SK-N-SH (cell line): Measurements from ENCODE around the gene PLEKHM2. TPM values are rescaled to one million over a fixed set of nuclear protein-coding genes. Genes with fewer than 3 reads are reported as not detected.

Source experiments
- CTCF ChIA-PET: fragments of 300-600, 350-600 bp; formaldehyde crosslinking; extraction: SDS; loops from one replicate; lab custom pipeline; 2021; lab: Yijun Ruan, JAX
- POLR2A ChIA-PET: fragments of 350-600 bp; sonication (Branson Sonifier 250); formaldehyde crosslinking; extraction: SDS; loops from one replicate; lab custom pipeline; 2020; ENCODE audit warnings: antibody characterized with exemption, inconsistent platforms; lab: Yijun Ruan, JAX
- DNase-seq: peaks from one replicate; pipeline ENCODE4 v3.0.0; 2012
- H2AFZ ChIP-seq: fragments of 200-600 bp; sonication (generic); 2 replicates; pipeline ENCODE4 v1.8.1; 2016; ENCODE audit warnings: antibody characterized with exemption, mild to moderate bottlenecking, low read depth
- H3F3A ChIP-seq: fragments of 200-600 bp; sonication (generic); replicated peaks from 2 replicates; pipeline ENCODE3; 2016; ENCODE audit warnings: antibody characterized with exemption, mild to moderate bottlenecking; ENCODE audit not compliant: insufficient read depth
- H3K27ac ChIP-seq, 2 experiments: fragments of 200-500 bp in 1 of 2; fragments of 200-600 bp in 1 of 2; sonication (Bioruptor generic) in 1 of 2; sonication (generic), shearing (Covaris generic) in 1 of 2; 2 replicates each; pipeline versions ENCODE4 v1.5.1 to v1.6.1; 2014 to 2016; ENCODE audit warnings: low read depth in 2 of 2, inconsistent platforms in 1 of 2, low read length in 1 of 2, mild to moderate bottlenecking in 1 of 2, mixed read lengths in 1 of 2
- H3K27me3 ChIP-seq: fragments of 200-600 bp; sonication (generic), shearing (Covaris generic); 2 replicates; pipeline ENCODE4 v1.6.1; 2016; ENCODE audit warnings: mixed run types; ENCODE audit not compliant: insufficient read depth
- H3K36me3 ChIP-seq, 2 experiments: fragments of 200-500 bp in 1 of 2; fragments of 200-600 bp in 1 of 2; sonication (Bioruptor generic) in 1 of 2; sonication (generic) in 1 of 2; replicated peaks in 1 of 2; 2 replicates each; pipeline versions ENCODE3 to v1.5.1; 2014 to 2016; ENCODE audit warnings: low read length in 1 of 2, mild to moderate bottlenecking in 1 of 2; ENCODE audit not compliant: insufficient read depth in 2 of 2, control insufficient read depth in 1 of 2
- H3K4me1 ChIP-seq, 2 experiments: fragments of 200-500 bp in 1 of 2; fragments of 200-600 bp in 1 of 2; sonication (Bioruptor generic) in 1 of 2; sonication (generic), shearing (Covaris generic) in 1 of 2; 2 replicates each; pipeline versions ENCODE4 v1.5.1 to v1.6.1; 2014 to 2016; ENCODE audit warnings: low read depth in 1 of 2, low read length in 1 of 2, mixed run types in 1 of 2; ENCODE audit not compliant: insufficient read depth in 2 of 2, control insufficient read depth in 1 of 2
- H3K4me2 ChIP-seq: fragments of 200-600 bp; sonication (generic), shearing (Covaris generic); 2 replicates; pipeline ENCODE4 v1.6.1; 2017; ENCODE audit warnings: mixed run types
- H3K4me3 ChIP-seq, 2 experiments: fragments of 200-500 bp in 1 of 2; fragments of 200-600 bp in 1 of 2; sonication (Bioruptor generic) in 1 of 2; sonication (generic), shearing (Covaris generic) in 1 of 2; 2 replicates each; pipeline versions ENCODE4 v1.5.1 to v1.8.1; 2014 to 2016; ENCODE audit warnings: low read depth in 2 of 2, inconsistent platforms in 1 of 2, low read length in 1 of 2, mild to moderate bottlenecking in 1 of 2, mixed read lengths in 1 of 2, moderate library complexity in 1 of 2
- H3K79me2 ChIP-seq: fragments of 200-600 bp; sonication (generic); 2 replicates; pipeline ENCODE4 v1.8.1; 2017; ENCODE audit warnings: mild to moderate bottlenecking; ENCODE audit not compliant: insufficient read depth
- H3K9ac ChIP-seq: fragments of 200-600 bp; sonication (generic); 2 replicates; pipeline ENCODE4 v1.6.1; 2017; ENCODE audit warnings: mixed run types
- H3K9me2 ChIP-seq: fragments of 200-600 bp; sonication (generic); 2 replicates; pipeline ENCODE4 v1.6.1; 2017; ENCODE audit warnings: mixed run types
- H3K9me3 ChIP-seq: fragments of 200-600 bp; sonication (generic); 2 replicates; pipeline ENCODE4 v1.6.1; 2017; ENCODE audit warnings: mixed run types, mild to moderate bottlenecking, moderate library complexity
- H4K20me1 ChIP-seq: fragments of 200-600 bp; sonication (generic); 2 replicates; pipeline ENCODE4 v1.6.1; 2017; ENCODE audit warnings: mild to moderate bottlenecking, mixed run types; ENCODE audit not compliant: insufficient read depth
- CHD2 ChIP-seq: fragments of 150-350 bp; IDR thresholded peaks from 2 replicates; pipeline ENCODE4 v1.6.1; 2018; ENCODE audit warnings: low read length; ENCODE audit not compliant: partially characterized antibody
- CTCF ChIP-seq: fragments of 200-600 bp; sonication (generic); IDR thresholded peaks from 2 replicates; pipeline ENCODE4 v1.6.1; 2017; ENCODE audit warnings: antibody characterized with exemption, mild to moderate bottlenecking, moderate library complexity
- ELF1 ChIP-seq: IDR thresholded peaks from 2 replicates; pipeline ENCODE4 v1.4.0; 2012
- EZH2phosphoT487 ChIP-seq: fragments of 200-600 bp; sonication (generic); IDR thresholded peaks from 2 replicates; pipeline ENCODE4 v1.6.1; 2017; ENCODE audit warnings: low read depth, mixed run types, mild to moderate bottlenecking, antibody characterized with exemption, moderate library complexity, borderline replicate concordance
- FOSL2 ChIP-seq: IDR thresholded peaks from 2 replicates; pipeline ENCODE4 v1.4.0; 2012; ENCODE audit warnings: low read depth, mild to moderate bottlenecking, moderate library complexity, borderline replicate concordance
- FOXM1 ChIP-seq: IDR thresholded peaks from 2 replicates; pipeline ENCODE4 v1.4.0; 2012; ENCODE audit warnings: low read depth, mild to moderate bottlenecking
- IRF3 ChIP-seq: fragments of 150-350 bp; IDR thresholded peaks from 2 replicates; pipeline ENCODE4 v1.6.1; 2016; ENCODE audit warnings: mild to moderate bottlenecking, low read depth, low read length
- MAX ChIP-seq: IDR thresholded peaks from 2 replicates; pipeline ENCODE4 v1.4.0; 2012; ENCODE audit warnings: low read depth
- MEF2A ChIP-seq: IDR thresholded peaks from 2 replicates; pipeline ENCODE4 v1.4.0; 2012; ENCODE audit warnings: low read depth, borderline replicate concordance
- NFIC ChIP-seq: IDR thresholded peaks from 2 replicates; pipeline ENCODE4 v1.4.0; 2012; ENCODE audit warnings: borderline replicate concordance
- POLR2AphosphoS5 ChIP-seq: IDR thresholded peaks from 2 replicates; pipeline ENCODE4 v1.6.1; 2012; ENCODE audit warnings: low read depth, low read length
- RCOR1 ChIP-seq: fragments of 150-350 bp; IDR thresholded peaks from 2 replicates; pipeline ENCODE4 v1.6.1; 2017; ENCODE audit warnings: antibody characterized with exemption, low read length
- RFX5 ChIP-seq: IDR thresholded peaks from 2 replicates; pipeline ENCODE4 v1.6.1; 2012; ENCODE audit warnings: mild to moderate bottlenecking, improper control_type of control experiment, low read length
- TAF1 ChIP-seq: IDR thresholded peaks from 2 replicates; pipeline ENCODE4 v1.6.1; 2012; ENCODE audit warnings: low read depth, mild to moderate bottlenecking, low read length, moderate library complexity, borderline replicate concordance
- WGBS: methylation state at CpG from one replicate; pipeline ENCODE4 v1.1.6; 2017; ENCODE audit warnings: low lambda C conversion rate; 5-methylcytosine and 5-hydroxymethylcytosine counted together
- polyA plus RNA-seq, 3 experiments: library from polyadenylated mRNA; depleted of rRNA; stranded (reverse); fragments of >200 nt; gene quantifications; 2 replicates each; pipeline ENCODE4 v1.2.3, GENCODE V29; 2012
- TF ChIP-seq, protein P1 (sequence below): IDR thresholded peaks from 2 replicates; pipeline ENCODE4 v1.4.0; 2012; ENCODE audit warnings: low read depth, borderline replicate concordance
- TF ChIP-seq, protein P2 (sequence below): fragments of 150-350 bp; IDR thresholded peaks from 2 replicates; pipeline ENCODE4 v1.6.1; 2017; ENCODE audit warnings: antibody characterized with exemption, low read length, low read depth, borderline replicate concordance

The PLEKHM2 gene
- polyA plus RNA-seq, 1 of the 3 experiments (the other 2 are of a cell fraction), result 38.9 TPM

- H2AFZ ChIP-seq, result no peak overlapping the region
- CTCF ChIA-PET, result no interaction called here
Observed at GRCh38 chr1:15640667-15641066, 43.5 kb upstream of the PLEKHM2 start.

DNA sequence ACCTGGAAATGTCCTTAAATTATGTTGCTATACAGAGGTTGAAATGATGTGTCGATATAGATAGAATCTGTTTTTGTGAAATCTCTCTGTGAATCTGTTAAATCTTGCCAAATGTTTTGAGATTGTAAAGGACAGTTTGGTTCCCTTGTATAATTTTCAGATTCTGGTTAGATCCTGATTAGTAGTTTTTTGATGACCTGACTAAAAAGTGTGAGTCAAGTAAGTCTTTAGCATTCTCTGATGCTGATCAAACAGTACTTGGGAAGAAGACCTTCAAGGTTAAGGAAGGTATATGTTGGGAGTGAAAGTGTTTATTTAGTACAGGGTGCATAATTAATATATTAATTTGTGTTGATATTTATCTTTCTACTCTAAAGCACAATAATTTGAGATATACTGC, 34.2 kb upstream of the PLEKHM2 start:
- no peaks in the 10 kb centered on the region for H3K27me3 ChIP-seq
- H2AFZ ChIP-seq, result no peak overlapping the region
- H4K20me1 ChIP-seq, result no peaks in the 10 kb centered on the region
- CTCF ChIA-PET, result no interaction called here
- H3K9me2 ChIP-seq, result no peaks in the 10 kb centered on the region
- no peaks in the 10 kb centered on the region; the same call in 1 of the 2 replicates for H3K79me2 ChIP-seq
- no peak for TF ChIP-seq IRF3
- H3K9me3 ChIP-seq, result no peaks in the 10 kb centered on the region
- WGBS, result 95% methylated on average over 1 of the region's 1 CpG
- H3K27ac ChIP-seq, result no peak overlapping the region
- POLR2A ChIA-PET, result no interaction called here
- peaks cover 4% of the 10 kb centered on the region for H3F3A ChIP-seq
- H3K4me1 ChIP-seq, result no peaks in the 10 kb centered on the region
- no peak overlapping the region for H3K9ac ChIP-seq
- no peak overlapping the region for H3K4me3 ChIP-seq
- no peak overlapping the region for H3K4me2 ChIP-seq
- peaks cover 9 to 50% of the 10 kb centered on the region in 2 experiments for H3K36me3 ChIP-seq
- DNase-seq, result no peak

More at GRCh38 chr1:15640667-15641066, 43.5 kb upstream of the PLEKHM2 start:
- Histone ChIP-seq H3K4me3 (no peak overlapping the region), H3K9ac (no peak overlapping the region), H3K27me3 (no peaks in the 10 kb centered on the region), H3K4me1 (no peaks in the 10 kb centered on the region), H3K9me3 (no peaks in the 10 kb centered on the region), H3K27ac (no peak overlapping the region), H4K20me1 (no peaks in the 10 kb centered on the region), H3K4me2 (no peak overlapping the region), H3K36me3 (peaks cover 39 to 52% of the 10 kb centered on the region in 2 experiments), H3K79me2 (0 out of 2 replicates have a peak, but pooled peaks cover 2% of the 10 kb centered on the region), H3F3A (peaks cover 4% of the 10 kb centered on the region), H3K9me2 (no peaks in the 10 kb centered on the region)
- TF ChIP-seq CTCF (no peak), TAF1 (no peak), POLR2AphosphoS5 (no peak), RCOR1 (no peak), FOSL2 (no peak), EZH2phosphoT487 (no peak), CHD2 (no peak)
- whole genome bisulfite sequencing, result 89% methylated on average over 3 of the region's 3 CpGs
- POLR2A ChIA-PET, result no interaction called here
- DNase-seq, result no peak

DNA sequence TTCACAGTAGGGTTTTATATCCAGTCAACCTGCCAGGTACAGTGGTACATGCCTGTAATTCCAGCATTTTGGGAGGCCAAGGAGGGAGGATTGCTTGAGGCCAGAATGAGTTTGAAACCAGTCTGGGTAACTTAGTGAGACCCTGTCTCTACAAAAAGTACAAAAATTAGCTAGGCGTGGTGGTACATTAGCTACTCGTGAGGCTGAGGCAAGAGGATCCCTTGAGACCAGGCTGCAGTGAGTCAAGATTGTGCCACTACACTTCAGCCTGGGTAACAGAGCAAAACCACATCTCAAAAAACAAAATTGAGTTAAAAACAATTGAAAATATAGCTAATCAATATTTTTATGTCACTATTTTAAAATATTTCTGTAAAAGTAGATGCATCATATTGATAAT, 33.7 kb upstream of the PLEKHM2 start:
- Histone ChIP-seq H3K9me3 (no peaks in the 10 kb centered on the region), H3K4me1 (no peaks in the 10 kb centered on the region), H4K20me1 (no peaks in the 10 kb centered on the region), H3F3A (peaks cover 7% of the 10 kb centered on the region), H3K27ac (no peak overlapping the region), H3K36me3 (peaks cover 7 to 55% of the 10 kb centered on the region in 2 experiments), H3K9ac (no peak overlapping the region), H2AFZ (no peak overlapping the region), H3K27me3 (no peaks in the 10 kb centered on the region), H3K4me3 (no peak overlapping the region), H3K79me2 (no peaks in the 10 kb centered on the region; the same call in 1 of the 2 replicates), H3K4me2 (no peak overlapping the region), H3K9me2 (no peaks in the 10 kb centered on the region)
- 94% methylated on average over 2 of the region's 2 CpGs for WGBS
- ChIA-PET CTCF (no interaction called here), POLR2A (no interaction called here)
- no peak for DNase-seq
- TF ChIP-seq MAX (no peak), MEF2A (no peak), NFIC (no peak), EZH2phosphoT487 (no peak), FOXM1 (no peak), RFX5 (no peak), ELF1 (no peak)
- TF ChIP-seq, protein P1, sequence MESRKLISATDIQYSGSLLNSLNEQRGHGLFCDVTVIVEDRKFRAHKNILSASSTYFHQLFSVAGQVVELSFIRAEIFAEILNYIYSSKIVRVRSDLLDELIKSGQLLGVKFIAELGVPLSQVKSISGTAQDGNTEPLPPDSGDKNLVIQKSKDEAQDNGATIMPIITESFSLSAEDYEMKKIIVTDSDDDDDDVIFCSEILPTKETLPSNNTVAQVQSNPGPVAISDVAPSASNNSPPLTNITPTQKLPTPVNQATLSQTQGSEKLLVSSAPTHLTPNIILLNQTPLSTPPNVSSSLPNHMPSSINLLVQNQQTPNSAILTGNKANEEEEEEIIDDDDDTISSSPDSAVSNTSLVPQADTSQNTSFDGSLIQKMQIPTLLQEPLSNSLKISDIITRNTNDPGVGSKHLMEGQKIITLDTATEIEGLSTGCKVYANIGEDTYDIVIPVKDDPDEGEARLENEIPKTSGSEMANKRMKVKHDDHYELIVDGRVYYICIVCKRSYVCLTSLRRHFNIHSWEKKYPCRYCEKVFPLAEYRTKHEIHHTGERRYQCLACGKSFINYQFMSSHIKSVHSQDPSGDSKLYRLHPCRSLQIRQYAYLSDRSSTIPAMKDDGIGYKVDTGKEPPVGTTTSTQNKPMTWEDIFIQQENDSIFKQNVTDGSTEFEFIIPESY, result no peak
- TF ChIP-seq, protein P2, sequence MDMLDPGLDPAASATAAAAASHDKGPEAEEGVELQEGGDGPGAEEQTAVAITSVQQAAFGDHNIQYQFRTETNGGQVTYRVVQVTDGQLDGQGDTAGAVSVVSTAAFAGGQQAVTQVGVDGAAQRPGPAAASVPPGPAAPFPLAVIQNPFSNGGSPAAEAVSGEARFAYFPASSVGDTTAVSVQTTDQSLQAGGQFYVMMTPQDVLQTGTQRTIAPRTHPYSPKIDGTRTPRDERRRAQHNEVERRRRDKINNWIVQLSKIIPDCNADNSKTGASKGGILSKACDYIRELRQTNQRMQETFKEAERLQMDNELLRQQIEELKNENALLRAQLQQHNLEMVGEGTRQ, result no peak
